ENCODE measurements around the gene LRRK1.

Gene LRRK1

GRCh38 chr15:101085311-101085700 is 166.1 kb downstream of the LRRK1 start:
- no peak for FAIRE-seq
- DNase-seq (ENCODE audit: insufficient read length, low spot score), result no peak
- TF ChIP-seq CTCF (IDR thresholded peaks at IDR 0.05; ENCODE audit: insufficient read depth, missing control alignments), result no peak

GRCh38 chr15:101086394-101087171 is 167.4 kb downstream of the LRRK1 start:
- no peak for TF ChIP-seq CTCF (IDR thresholded peaks at IDR 0.05; ENCODE audit: insufficient read depth, missing control alignments)
- DNase-seq (ENCODE audit: insufficient read length, low spot score) (no peak), FAIRE-seq (no peak)

- no peak for TF ChIP-seq CTCF (IDR thresholded peaks at IDR 0.05; ENCODE audit: insufficient read depth, missing control alignments)
- no peak for DNase-seq (ENCODE audit: insufficient read length, low spot score)
- no peak for FAIRE-seq
Observed at GRCh38 chr15:101087172-101087769, 168.1 kb downstream of the LRRK1 start.

GRCh38 chr15:101088271-101088670 is 169.1 kb downstream of the LRRK1 start:
- FAIRE-seq (no peak), DNase-seq (ENCODE audit: insufficient read length, low spot score) (no peak)
- no peak for TF ChIP-seq CTCF (IDR thresholded peaks at IDR 0.05; ENCODE audit: insufficient read depth, missing control alignments)

- no peak for FAIRE-seq
- DNase-seq (ENCODE audit: insufficient read length, low spot score), result peak; percentile 64
- peak; percentile 87 for TF ChIP-seq CTCF (IDR thresholded peaks at IDR 0.05; ENCODE audit: insufficient read depth, missing control alignments)
Observed at GRCh38 chr15:101088788-101089578, 169.8 kb downstream of the LRRK1 start.

- no peak for TF ChIP-seq CTCF (IDR thresholded peaks at IDR 0.05; ENCODE audit: insufficient read depth, missing control alignments)
- FAIRE-seq, result no peak
- no peak for DNase-seq (ENCODE audit: insufficient read length, low spot score)
Observed at GRCh38 chr15:101089579-101090427, 170.6 kb downstream of the LRRK1 start.
